ENCODE data around the gene SAMSN1. TPM values are rescaled to one million over a fixed set of nuclear protein-coding genes. Genes with fewer than 3 reads are reported as not detected.

The SAMSN1 gene
- total RNA-seq, 4 donors from 2014 or later = 0.80 to 1.9 (median 0.93) TPM

- Histone ChIP-seq H3K36me3 (no peaks in the 10 kb centered on the region), H3K27me3 (no peaks in the 10 kb centered on the region), H3K4me3 (no peak overlapping the region), H3K4me1 (no peaks in the 10 kb centered on the region), H3K27ac (no peak overlapping the region), H3K9me3 (no peaks in the 10 kb centered on the region)
- TF ChIP-seq EP300 (IDR thresholded peaks at IDR 0.05) (no peak), POLR2A (IDR thresholded peaks at IDR 0.05) (no peak)
- no peak for DNase-seq (ENCODE audit: low spot score in 2 of 2)
Measured at GRCh38 chr21:14562959-14563358, 16.8 kb upstream of the SAMSN1 start.

- no peak for DNase-seq (ENCODE audit: low spot score in 2 of 2)
- H3K27ac ChIP-seq = no peak overlapping the region
- no peak for TF ChIP-seq POLR2A (IDR thresholded peaks at IDR 0.05)
- no peak for TF ChIP-seq POLR2AphosphoS5 (IDR thresholded peaks at IDR 0.05)
- TF ChIP-seq CTCF (IDR thresholded peaks at IDR 0.05) = no peak
- TF ChIP-seq EP300 (IDR thresholded peaks at IDR 0.05) = no peak
- no peaks in the 10 kb centered on the region for H3K27me3 ChIP-seq
- H3K4me1 ChIP-seq = no peaks in the 10 kb centered on the region
- no peaks in the 10 kb centered on the region for H3K9me3 ChIP-seq
- H3K4me3 ChIP-seq = no peak overlapping the region
- no peaks in the 10 kb centered on the region for H3K36me3 ChIP-seq
- 76% methylated on average over 4 of the region's 4 CpGs for WGBS
Measured at GRCh38 chr21:14560555-14560954, 14.4 kb upstream of the SAMSN1 start.

GRCh38 chr21:14560139-14560538, 14.0 kb upstream of the SAMSN1 start:
- no peaks in the 10 kb centered on the region for H3K9me3 ChIP-seq
- H3K4me1 ChIP-seq = no peaks in the 10 kb centered on the region
- DNase-seq (ENCODE audit: low spot score in 2 of 2) = no peak
- H3K27me3 ChIP-seq = no peaks in the 10 kb centered on the region
- no peaks in the 10 kb centered on the region for H3K36me3 ChIP-seq
- no peak overlapping the region for H3K4me3 ChIP-seq
- TF ChIP-seq POLR2A (IDR thresholded peaks at IDR 0.05) (no peak), CTCF (IDR thresholded peaks at IDR 0.05) (no peak), POLR2AphosphoS5 (IDR thresholded peaks at IDR 0.05) (no peak), EP300 (IDR thresholded peaks at IDR 0.05) (no peak)
- H3K27ac ChIP-seq = no peak overlapping the region

GRCh38 chr21:14559102-14559501, 13.0 kb upstream of the SAMSN1 start:
- no peak for DNase-seq (ENCODE audit: low spot score in 2 of 2)
- Histone ChIP-seq H3K4me3 (no peak overlapping the region), H3K9me3 (no peaks in the 10 kb centered on the region), H3K27ac (no peak overlapping the region), H3K4me1 (no peaks in the 10 kb centered on the region), H3K36me3 (no peaks in the 10 kb centered on the region), H3K27me3 (no peaks in the 10 kb centered on the region)
- no peak for TF ChIP-seq CTCF (IDR thresholded peaks at IDR 0.05)
- no peak for TF ChIP-seq POLR2A (IDR thresholded peaks at IDR 0.05)
- no peak for TF ChIP-seq POLR2AphosphoS5 (IDR thresholded peaks at IDR 0.05)
- no peak for TF ChIP-seq EP300 (IDR thresholded peaks at IDR 0.05)

GRCh38 chr21:14557413-14557812, 11.3 kb upstream of the SAMSN1 start:
- no peaks in the 10 kb centered on the region for H3K4me1 ChIP-seq
- H3K4me3 ChIP-seq = no peak overlapping the region
- no peak for TF ChIP-seq POLR2AphosphoS5 (IDR thresholded peaks at IDR 0.05)
- no peak for TF ChIP-seq CTCF (IDR thresholded peaks at IDR 0.05)
- no peak for TF ChIP-seq POLR2A (IDR thresholded peaks at IDR 0.05)
- no peak for TF ChIP-seq EP300 (IDR thresholded peaks at IDR 0.05)
- H3K9me3 ChIP-seq = no peaks in the 10 kb centered on the region
- no peak for DNase-seq (ENCODE audit: low spot score in 2 of 2)
- 87% methylated on average over 5 of the region's 5 CpGs for WGBS
- no peaks in the 10 kb centered on the region for H3K27me3 ChIP-seq
- H3K36me3 ChIP-seq = no peaks in the 10 kb centered on the region
- no peak overlapping the region for H3K27ac ChIP-seq

- Histone ChIP-seq H3K9me3 (no peaks in the 10 kb centered on the region), H3K4me1 (no peaks in the 10 kb centered on the region), H3K36me3 (no peaks in the 10 kb centered on the region), H3K27me3 (no peaks in the 10 kb centered on the region), H3K27ac (no peak overlapping the region), H3K4me3 (no peak overlapping the region)
- TF ChIP-seq CTCF (IDR thresholded peaks at IDR 0.05) (no peak), POLR2A (IDR thresholded peaks at IDR 0.05) (no peak), POLR2AphosphoS5 (IDR thresholded peaks at IDR 0.05) (no peak), EP300 (IDR thresholded peaks at IDR 0.05) (no peak)
- DNase-seq (ENCODE audit: low spot score in 2 of 2) = no peak
- 61% methylated on average over 1 of the region's 1 CpG for WGBS
Measured at GRCh38 chr21:14554948-14555347, 8.8 kb upstream of the SAMSN1 start.

All from suprapubic skin (tissue), 4 donors.